Endometrial microvascular endothelial cells (primary cell): ENCODE results near the gene DCUN1D4. TPM values are rescaled to one million over a fixed set of nuclear protein-coding genes. Genes with fewer than 3 reads are reported as not detected.
"Not testable (repeated sequence)": the region's sequence is repeated elsewhere in the genome, so short reads cannot be mapped to it uniquely, and the experiment has no call there.

Source experiments
- in situ Hi-C: cut with HindIII; loops from 2 replicates; pipeline ENCODE4 v1.10.0; 2017; ENCODE audit warnings: low sequenced_read_pairs, low pct_unique_long_range_greater_than_20kb; ENCODE audit errors: inconsistent ontology term
- total RNA-seq: library from RNA; depleted of rRNA; stranded (reverse); fragments of >200 nt; gene quantifications from one replicate; pipeline ENCODE4 v1.2.3, GENCODE V29; 2015; ENCODE audit errors: inconsistent ontology term

DCUN1D4 gene
- total RNA-seq, 1 donor from 2014 or later = 15.8 TPM

DNA sequence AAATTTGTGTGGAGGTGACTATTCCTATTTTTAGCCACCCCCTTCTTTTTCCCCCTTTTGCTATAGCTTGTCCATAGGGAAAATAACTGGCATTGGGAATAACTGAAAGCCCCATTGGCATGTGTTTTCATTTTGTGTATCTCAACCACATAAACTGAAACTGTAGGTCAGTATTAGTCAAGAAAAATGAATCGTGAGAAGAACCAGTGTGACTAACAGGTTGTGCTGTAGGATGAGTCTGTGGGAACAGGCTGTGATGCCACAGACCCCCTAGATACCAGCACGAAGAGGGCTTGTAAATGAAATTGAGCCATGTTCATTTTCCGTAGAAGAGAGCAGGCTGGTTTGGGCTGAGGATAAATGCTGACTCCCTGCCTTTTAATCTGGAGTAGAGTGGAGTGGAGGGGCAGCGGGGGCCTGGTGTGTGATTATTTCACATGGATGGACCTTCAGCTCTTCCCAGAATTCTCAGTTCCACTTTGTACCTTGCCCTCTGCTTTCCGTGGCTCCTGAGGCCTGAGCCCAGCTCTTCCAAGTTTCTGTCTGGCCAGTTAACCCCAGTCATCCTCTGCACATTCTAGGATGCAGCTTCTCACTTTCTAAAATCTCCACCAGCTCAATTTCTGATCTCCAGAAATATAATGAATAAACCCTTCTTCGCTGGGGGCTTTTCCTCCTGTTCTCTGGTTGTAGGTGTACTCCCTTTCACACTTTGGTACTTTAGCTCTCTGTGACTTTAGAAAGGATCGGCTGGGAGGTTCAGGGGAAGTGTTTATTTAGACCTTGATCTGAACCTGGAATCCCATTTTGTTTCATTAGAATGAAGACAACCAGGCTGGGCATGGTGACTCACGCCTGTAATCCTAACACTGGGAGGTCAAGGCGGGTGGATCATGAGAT, 37.3 kb downstream of the DCUN1D4 start:
- in situ Hi-C loops = no loop called here

DNA sequence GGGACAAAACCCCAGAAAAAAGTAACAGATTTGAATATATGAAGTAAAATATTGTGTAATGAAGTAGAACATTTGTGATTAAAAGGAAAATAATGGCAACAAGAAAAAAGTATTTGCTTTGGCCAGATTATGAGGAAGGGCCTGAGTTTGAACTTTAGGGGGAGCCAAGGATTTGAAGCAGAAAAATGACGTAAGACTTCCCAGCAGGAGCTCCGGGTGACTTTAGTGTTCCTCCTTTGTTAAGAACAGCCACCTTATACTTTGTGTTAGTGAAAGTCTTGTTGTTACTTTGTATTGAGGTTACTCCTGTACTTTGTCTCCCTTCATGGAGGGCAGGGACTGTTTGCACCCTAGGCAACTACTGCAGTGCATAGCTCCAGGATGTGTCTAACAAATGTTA, 41.1 kb downstream of the DCUN1D4 start:
- in situ Hi-C loops = no loop called here

GRCh38 chr4:51884606-51885005, 41.7 kb downstream of the DCUN1D4 start:
- in situ Hi-C loops = no loop called here

DNA sequence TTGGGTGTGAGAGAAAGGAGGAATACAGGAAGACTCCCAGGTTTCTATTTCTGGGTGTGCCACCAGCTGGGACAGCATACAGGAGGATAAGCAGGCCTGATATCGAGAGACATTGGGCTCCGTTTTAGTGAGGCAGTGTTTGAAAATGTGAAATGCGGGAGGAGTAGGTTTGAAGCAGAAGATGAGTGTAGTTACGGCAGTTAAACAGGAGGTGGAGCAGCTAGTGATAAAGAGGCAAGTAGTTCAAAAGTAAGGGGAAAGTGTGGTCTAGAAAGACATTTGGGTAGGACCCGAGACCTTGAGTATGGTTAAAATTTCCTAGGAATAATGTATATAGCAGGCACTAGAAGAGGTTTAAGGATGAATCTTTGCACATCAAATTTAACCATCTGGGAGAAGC, 42.4 kb downstream of the DCUN1D4 start:
- in situ Hi-C loops = no loop called here

- in situ Hi-C loops = no loop called here
Observed at GRCh38 chr4:51890760-51891159, 47.8 kb downstream of the DCUN1D4 start.

GRCh38 chr4:51893402-51893801, 50.4 kb downstream of the DCUN1D4 start:
- in situ Hi-C loops = not testable (repeated sequence)

GRCh38 chr4:51894059-51894645, 51.2 kb downstream of the DCUN1D4 start:
- in situ Hi-C loops = no loop called here

DNA sequence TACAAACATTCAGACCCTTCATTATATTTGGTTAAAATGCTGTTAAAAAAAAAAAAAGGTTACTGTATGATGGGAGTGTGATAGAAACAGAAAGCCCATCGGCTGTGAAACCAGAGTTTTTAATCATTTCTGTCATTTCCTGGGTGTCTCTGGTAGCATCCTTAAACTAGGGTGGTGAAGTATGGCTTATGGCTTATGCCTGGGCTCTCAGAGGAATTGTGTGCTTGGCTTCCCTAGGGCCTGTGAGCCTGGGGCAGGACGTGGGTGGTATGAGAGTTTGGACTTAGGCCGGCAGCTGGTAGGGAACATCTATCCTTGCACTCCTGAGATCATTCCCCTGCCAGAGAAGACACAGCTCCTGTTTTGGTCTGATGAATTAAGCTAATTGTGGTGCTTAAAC, 52.2 kb downstream of the DCUN1D4 start:
- in situ Hi-C loops = no loop called here

DNA sequence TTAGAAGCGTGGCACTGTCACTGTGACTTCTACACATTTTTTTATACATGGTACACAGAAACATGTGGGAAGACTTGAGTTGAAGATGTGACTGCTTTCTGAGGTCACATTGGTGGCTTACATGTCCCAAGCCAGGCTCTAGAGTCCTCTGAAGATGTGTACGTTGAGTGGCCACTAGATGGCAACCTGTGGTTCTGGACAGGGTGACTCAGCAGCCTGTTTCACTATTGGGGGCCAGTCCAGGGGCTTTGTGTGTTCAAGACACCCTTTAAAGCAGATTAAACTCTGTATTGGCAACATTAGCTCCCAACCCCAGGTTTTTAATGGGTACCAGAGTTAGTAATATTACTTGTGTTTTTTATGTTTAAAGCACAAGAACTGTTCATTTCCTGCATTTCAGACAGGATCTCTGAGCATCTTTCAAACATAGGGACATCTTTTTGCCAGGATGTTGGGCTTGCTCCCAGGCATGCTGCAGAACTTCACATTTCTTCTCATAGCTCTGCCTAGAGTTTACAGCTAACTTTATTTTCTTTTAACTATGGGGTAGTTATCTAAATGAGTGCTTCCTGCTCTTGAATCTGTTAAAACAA, 53.0 kb downstream of the DCUN1D4 start:
- in situ Hi-C loops = no loop called here

DNA sequence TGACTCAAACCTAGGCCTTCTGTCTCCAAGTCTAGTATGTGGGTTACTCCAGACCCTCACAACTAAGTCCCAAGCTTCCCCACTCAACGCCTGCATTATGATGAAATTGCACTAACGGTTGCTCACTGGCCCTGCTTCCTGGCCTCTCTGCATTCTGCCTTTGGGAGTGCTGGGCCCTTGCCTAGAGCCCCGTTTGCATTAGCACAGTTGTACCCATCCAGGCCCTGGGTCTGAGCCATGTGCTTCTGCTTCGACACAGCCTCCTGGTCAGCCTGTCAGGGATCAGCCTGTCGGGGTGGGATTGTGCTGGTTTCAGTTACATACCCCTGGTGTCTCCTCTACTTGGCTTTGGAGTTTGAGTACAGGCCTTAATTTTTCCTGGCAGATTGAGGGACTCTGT, 58.4 kb downstream of the DCUN1D4 start:
- in situ Hi-C loops = no loop called here

DNA sequence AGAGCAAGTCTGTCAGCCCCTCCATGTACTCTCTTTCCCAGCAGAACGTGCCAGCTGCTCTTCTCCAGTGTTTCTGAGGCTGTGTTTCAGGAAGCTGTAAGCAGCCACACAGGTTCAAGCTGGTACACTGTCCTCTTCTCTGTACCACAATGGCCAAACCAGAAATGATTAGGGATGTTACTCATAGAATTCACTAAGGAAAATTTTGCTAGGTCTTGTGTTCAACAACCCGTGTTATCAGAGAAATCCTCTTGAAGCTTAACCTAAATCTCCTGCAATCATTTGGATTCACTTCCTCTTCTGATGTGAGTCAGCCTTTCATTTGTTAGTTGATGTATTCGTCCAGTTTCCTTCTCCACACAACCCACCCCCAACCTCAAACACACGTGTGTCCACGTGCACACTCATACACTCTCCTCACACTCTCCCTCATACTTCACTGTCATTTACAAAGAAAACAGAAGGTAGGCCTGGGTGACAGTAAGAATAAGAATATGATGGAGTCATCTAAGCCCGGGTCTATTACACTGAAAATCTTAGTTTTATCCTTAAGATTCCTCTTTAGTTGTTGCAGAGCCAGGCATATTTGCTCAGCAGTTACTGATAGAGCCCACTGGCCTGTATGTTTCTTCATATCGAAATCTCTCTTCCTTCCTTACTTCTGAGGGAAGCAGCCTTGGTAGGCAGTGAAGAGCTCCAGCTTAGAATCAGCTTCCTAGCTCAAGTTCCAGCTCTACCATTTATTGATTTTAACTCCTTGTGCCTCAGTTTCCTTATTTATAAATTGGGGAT, 63.4 kb downstream of the DCUN1D4 start:
- in situ Hi-C loops = no loop called here

DNA sequence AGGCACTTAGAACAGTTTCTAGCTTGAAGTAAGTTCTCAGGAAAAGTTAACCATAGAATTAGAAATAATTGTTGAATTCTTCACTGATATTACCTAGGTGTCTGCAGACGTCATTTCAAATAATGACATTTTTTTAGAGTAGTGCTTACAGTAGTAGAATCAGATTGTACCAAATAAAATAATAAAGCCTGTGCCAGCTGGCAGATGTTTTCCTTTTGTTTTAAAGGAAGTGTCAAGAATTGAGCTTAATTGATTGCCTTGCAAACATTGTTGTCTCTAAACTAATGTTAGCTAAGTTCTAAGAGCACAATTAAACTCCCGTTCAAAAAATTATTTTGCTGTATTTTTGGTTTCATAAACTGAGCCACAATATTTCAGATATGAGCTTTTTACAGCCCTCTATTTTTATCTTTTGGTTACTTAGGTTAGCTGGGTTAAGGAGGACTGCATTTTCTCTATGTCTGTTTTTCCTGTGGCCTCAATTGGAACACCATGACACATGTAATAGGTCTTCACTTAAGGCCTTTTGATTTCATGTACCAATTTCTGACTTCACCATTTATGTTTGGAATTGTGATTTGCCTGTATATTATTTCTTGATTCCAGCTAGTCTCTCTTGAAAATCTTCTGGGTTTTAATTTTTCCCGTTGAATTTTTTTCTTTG, 64.2 kb downstream of the DCUN1D4 start:
- in situ Hi-C loops = no loop called here

- in situ Hi-C loops = no loop called here
Observed at GRCh38 chr4:51909236-51909703, 66.3 kb downstream of the DCUN1D4 start.

GRCh38 chr4:51918251-51918650, 75.3 kb downstream of the DCUN1D4 start:
- in situ Hi-C loops = no loop called here

DNA sequence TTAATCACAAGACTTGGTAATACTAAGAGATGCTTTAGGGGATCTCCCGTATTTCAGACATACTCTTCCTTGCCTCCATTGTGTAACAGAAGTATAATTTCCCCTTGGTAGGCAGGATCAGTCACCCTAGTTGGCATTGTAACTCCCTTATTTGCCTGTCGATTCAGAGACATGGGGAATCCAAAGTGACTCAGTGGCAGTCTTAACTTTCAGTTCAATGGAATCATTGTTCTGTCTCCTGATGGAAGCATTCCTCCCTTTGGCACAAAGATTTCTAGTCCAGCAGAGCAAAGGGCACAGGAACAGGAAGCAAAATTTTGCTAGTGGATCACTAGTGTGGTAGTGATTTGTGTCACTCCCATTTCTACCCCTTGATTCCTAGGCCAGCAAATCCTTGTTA, 80.4 kb downstream of the DCUN1D4 start:
- in situ Hi-C loops = no loop called here

GRCh38 chr4:51925307-51925706, 82.4 kb downstream of the DCUN1D4 start:
- in situ Hi-C loops = no loop called here

DNA sequence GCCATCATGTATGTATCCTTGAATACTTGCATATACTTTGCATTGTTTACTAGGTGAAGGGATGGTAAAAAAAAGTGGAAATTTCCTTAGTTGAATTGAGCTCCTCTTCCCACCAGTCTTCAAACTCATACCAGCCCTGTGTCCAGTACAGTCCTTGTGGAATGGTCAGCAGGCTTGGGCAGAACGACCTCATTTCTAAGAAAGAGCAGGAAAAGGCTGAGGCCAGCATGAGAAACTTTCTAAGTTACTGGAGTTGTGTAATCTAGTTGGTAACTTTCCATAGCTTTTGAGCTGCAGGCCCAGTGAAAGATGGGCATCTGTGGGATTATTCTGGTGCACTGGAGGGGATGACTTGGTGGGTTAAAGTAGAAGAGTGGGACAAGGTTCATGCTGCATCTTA, 87.6 kb downstream of the DCUN1D4 start:
- in situ Hi-C loops = no loop called here

DNA sequence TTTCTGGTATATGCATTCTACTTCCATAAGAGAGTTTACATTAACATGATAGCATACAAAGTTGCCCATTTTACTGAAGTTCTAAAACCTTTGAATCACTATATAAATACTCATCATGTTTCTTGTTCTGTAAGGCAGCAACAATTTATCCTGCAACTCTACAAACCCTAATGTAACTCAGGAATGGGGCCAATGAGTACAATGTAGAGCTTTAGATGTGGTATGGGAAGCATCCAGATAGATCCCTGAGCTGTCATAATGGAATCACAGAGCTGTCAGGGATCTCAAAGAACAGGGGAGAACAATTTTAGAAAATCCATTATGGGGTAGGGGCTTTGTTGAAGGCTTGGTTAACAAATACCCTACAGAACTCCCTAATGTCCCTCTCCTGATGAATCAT, 88.5 kb downstream of the DCUN1D4 start:
- in situ Hi-C loops = no loop called here

DNA sequence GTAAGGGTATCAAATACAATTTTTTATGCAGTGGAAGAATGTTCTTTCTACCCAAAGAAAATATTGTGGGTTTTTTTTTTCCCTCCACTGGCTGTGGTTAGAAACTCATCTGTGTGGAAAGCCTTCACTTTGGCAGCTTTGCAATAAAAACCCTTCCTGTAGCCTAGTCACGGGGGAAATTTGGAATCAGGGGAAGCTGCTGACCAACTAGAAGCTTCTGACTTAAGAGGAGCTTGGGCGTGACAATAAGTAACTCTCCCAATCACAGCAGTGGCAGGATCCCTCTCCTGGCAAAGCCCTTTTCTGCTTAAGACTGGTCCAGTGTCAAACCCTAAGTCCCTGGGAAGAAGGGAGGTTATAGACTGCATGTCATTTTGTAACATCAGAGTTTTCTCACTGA, 89.3 kb downstream of the DCUN1D4 start:
- in situ Hi-C loops = no loop called here
